Sigmoid colon (tissue), 4 donors: ENCODE data around the gene RNMT.

Source experiments
- CTCF ChIP-seq, 4 experiments: fragments of 450-650 bp in 3 of 4; fragments of 200-600 bp in 1 of 4; IDR thresholded peaks; one replicate each; pipeline ENCODE4 v1.5.1; 2016 to 2019; ENCODE audit warnings: antibody characterized with exemption in 4 of 4, mild to moderate bottlenecking in 3 of 4, moderate library complexity in 2 of 4
- EP300 ChIP-seq, 4 donors: sonication (generic); formaldehyde crosslinking; IDR thresholded peaks; one replicate each; pipeline ENCODE4 v1.6.1; 2017; ENCODE audit warnings: antibody characterized with exemption in 4 of 4
- POLR2A ChIP-seq, 2 donors: fragments of 450-650 bp; IDR thresholded peaks; one replicate each; pipeline ENCODE4 v1.6.1; 2016; ENCODE audit warnings: antibody characterized with exemption in 2 of 2, mild to moderate bottlenecking in 2 of 2, moderate library complexity in 2 of 2
- POLR2AphosphoS5 ChIP-seq, 4 donors: sonication (generic); formaldehyde crosslinking; IDR thresholded peaks; one replicate each; pipeline ENCODE4 v1.6.1; 2017; ENCODE audit warnings: antibody characterized with exemption in 4 of 4

DNA sequence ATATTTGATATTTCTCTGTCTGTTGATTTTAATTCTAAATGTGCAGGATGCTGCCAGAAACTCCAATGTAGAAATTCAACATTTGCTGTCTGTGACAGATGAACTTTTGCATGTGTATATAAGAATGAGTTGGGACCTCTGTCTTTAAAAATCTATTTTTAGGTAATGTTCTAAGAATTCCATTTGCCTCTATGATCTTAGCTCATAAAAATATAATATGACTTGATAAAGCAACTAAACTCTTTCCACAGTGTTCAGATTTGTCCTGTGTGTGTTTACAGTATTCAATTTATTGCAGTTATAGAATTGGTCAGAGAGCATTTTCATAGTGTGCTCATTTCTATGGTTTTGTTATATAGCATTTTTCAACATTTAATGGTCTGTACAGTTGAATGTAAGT, 33.6 kb downstream of the RNMT start:
- TF ChIP-seq CTCF (IDR thresholded peaks at IDR 0.05) (no peak), POLR2A (IDR thresholded peaks at IDR 0.05) (no peak), POLR2AphosphoS5 (IDR thresholded peaks at IDR 0.05) (no peak), EP300 (IDR thresholded peaks at IDR 0.05) (no peak)
